DOHH2 (cell line): Measurements from ENCODE around the gene MAP3K20.

Experiments used
- H3F3A ChIP-seq: fragments of 200-600 bp; sonication (generic), shearing (Covaris generic); 2 replicates; pipeline ENCODE4 v1.6.0; 2016; ENCODE audit warnings: antibody characterized with exemption, mild to moderate bottlenecking; ENCODE audit not compliant: control insufficient read depth, insufficient read depth
- H3K27ac ChIP-seq: fragments of 200-600 bp; sonication (generic); 2 replicates; pipeline ENCODE4 v1.5.1; 2014; ENCODE audit warnings: low read depth, mild to moderate bottlenecking, low read length, moderate library complexity
- H3K27me3 ChIP-seq: fragments of 200-600 bp; sonication (generic); 2 replicates; pipeline ENCODE4 v1.6.1; 2014; ENCODE audit warnings: mild to moderate bottlenecking, low read length, mixed read lengths; ENCODE audit not compliant: control insufficient read depth
- H3K36me3 ChIP-seq: fragments of 200-600 bp; sonication (generic); 2 replicates; pipeline ENCODE4 v1.6.1; 2014; ENCODE audit warnings: mild to moderate bottlenecking, low read length, moderate library complexity, mixed read lengths; ENCODE audit not compliant: control insufficient read depth
- H3K4me1 ChIP-seq: fragments of 200-600 bp; sonication (generic); 2 replicates; pipeline ENCODE4 v1.6.1; 2014; ENCODE audit warnings: mild to moderate bottlenecking, low read length, mixed read lengths; ENCODE audit not compliant: control insufficient read depth
- H3K4me2 ChIP-seq: fragments of 200-600 bp; sonication (generic); 2 replicates; pipeline ENCODE4 v1.6.0; 2014; ENCODE audit warnings: mild to moderate bottlenecking, low read length, moderate library complexity
- H3K4me3 ChIP-seq: fragments of 200-600 bp; sonication (generic); 2 replicates; pipeline ENCODE4 v1.5.1; 2014; ENCODE audit warnings: mild to moderate bottlenecking, low read length, mixed read lengths
- H3K79me2 ChIP-seq: fragments of 200-600 bp; sonication (generic); 2 replicates; pipeline ENCODE4 v1.6.1; 2014; ENCODE audit warnings: mild to moderate bottlenecking, low read length, mixed read lengths; ENCODE audit not compliant: control insufficient read depth
- H3K9me2 ChIP-seq: fragments of 200-600 bp; sonication (generic); replicated peaks from 2 replicates; pipeline ENCODE4 v1.6.1; 2014; ENCODE audit warnings: mild to moderate bottlenecking, low read length, mixed read lengths; ENCODE audit not compliant: control insufficient read depth
- H3K9me3 ChIP-seq: fragments of 200-600 bp; sonication (generic); 2 replicates; pipeline ENCODE4 v1.6.1; 2014; ENCODE audit warnings: antibody characterized with exemption, low read length, mixed read lengths; ENCODE audit not compliant: control insufficient read depth, insufficient read depth
- H4K20me1 ChIP-seq: fragments of 200-600 bp; sonication (generic); 2 replicates; pipeline ENCODE4 v1.6.0; 2014; ENCODE audit warnings: low read depth, mild to moderate bottlenecking, antibody characterized with exemption, low read length, moderate library complexity; ENCODE audit not compliant: control insufficient read depth, insufficient read depth
- EZH2phosphoT487 ChIP-seq: fragments of 200-600 bp; sonication (generic); IDR thresholded peaks from 2 replicates; pipeline ENCODE4 v1.6.1; 2017; ENCODE audit warnings: borderline replicate concordance, mild to moderate bottlenecking, antibody characterized with exemption, low read length, moderate library complexity, mixed read lengths
- TF ChIP-seq, protein P1 (sequence below): fragments of 200-600 bp; sonication (generic); IDR thresholded peaks from one replicate; pipeline ENCODE4 v1.5.1; 2014; ENCODE audit warnings: antibody characterized with exemption, mild to moderate bottlenecking, low read depth, low read length; ENCODE audit not compliant: poor library complexity, severe bottlenecking

Gene MAP3K20

DNA sequence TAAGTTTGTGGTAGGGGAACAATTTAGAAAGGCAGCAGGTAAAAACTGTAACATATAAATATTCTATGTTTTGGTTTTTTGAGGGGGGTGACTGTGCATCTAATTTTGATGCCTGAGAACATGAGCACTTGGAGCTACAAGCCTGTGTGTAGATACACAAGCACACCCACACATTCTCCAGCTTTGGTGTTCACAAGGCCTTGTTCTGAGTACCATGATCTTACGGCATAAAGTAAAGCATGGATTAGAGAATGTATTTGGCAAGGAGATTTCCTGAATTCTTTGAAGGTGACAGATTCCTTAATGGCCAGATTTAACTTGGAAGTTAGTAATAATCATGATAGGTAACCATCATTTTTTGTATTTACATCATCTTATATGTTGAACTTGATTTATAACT is 42.7 kb downstream of the MAP3K20 start:
- no peaks in the 10 kb centered on the region for H3K27me3 ChIP-seq
- no peak overlapping the region for H3K4me3 ChIP-seq
- H3K4me2 ChIP-seq, result no peak overlapping the region
- TF ChIP-seq, protein P1, sequence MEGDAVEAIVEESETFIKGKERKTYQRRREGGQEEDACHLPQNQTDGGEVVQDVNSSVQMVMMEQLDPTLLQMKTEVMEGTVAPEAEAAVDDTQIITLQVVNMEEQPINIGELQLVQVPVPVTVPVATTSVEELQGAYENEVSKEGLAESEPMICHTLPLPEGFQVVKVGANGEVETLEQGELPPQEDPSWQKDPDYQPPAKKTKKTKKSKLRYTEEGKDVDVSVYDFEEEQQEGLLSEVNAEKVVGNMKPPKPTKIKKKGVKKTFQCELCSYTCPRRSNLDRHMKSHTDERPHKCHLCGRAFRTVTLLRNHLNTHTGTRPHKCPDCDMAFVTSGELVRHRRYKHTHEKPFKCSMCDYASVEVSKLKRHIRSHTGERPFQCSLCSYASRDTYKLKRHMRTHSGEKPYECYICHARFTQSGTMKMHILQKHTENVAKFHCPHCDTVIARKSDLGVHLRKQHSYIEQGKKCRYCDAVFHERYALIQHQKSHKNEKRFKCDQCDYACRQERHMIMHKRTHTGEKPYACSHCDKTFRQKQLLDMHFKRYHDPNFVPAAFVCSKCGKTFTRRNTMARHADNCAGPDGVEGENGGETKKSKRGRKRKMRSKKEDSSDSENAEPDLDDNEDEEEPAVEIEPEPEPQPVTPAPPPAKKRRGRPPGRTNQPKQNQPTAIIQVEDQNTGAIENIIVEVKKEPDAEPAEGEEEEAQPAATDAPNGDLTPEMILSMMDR, result no peak
- TF ChIP-seq EZH2phosphoT487, result no peak
- H4K20me1 ChIP-seq, result no peaks in the 10 kb centered on the region
- 0 out of 2 replicates have a peak, but pooled peaks cover 3% of the 10 kb centered on the region for H3K9me3 ChIP-seq
- H3K27ac ChIP-seq, result no peak overlapping the region
- peaks cover 29% of the 10 kb centered on the region for H3K4me1 ChIP-seq
- H3K79me2 ChIP-seq, result peaks cover 83% of the 10 kb centered on the region
- H3F3A ChIP-seq, result no peaks in the 10 kb centered on the region
- peaks cover 16% of the 10 kb centered on the region; the same call in 1 of the 2 replicates for H3K36me3 ChIP-seq
- no peaks in the 10 kb centered on the region for H3K9me2 ChIP-seq

- Histone ChIP-seq H3K4me3 (no peak overlapping the region), H3K4me1 (peaks cover 38% of the 10 kb centered on the region), H3F3A (no peaks in the 10 kb centered on the region), H4K20me1 (no peaks in the 10 kb centered on the region), H3K79me2 (peaks cover 76% of the 10 kb centered on the region), H3K9me2 (no peaks in the 10 kb centered on the region), H3K36me3 (peaks cover 16% of the 10 kb centered on the region; the same call in 1 of the 2 replicates), H3K27me3 (no peaks in the 10 kb centered on the region), H3K4me2 (no peak overlapping the region), H3K9me3 (no peaks in the 10 kb centered on the region), H3K27ac (no peak overlapping the region)
- TF ChIP-seq, protein P1, result no peak
- no peak for TF ChIP-seq EZH2phosphoT487
Observed at GRCh38 chr2:173119069-173119807, 43.6 kb downstream of the MAP3K20 start.

GRCh38 chr2:173119944-173120343 is 44.3 kb downstream of the MAP3K20 start:
- no peaks in the 10 kb centered on the region for H3K27me3 ChIP-seq
- no peak for TF ChIP-seq EZH2phosphoT487
- TF ChIP-seq, protein P1, result no peak
- no peak overlapping the region for H3K4me2 ChIP-seq
- H3K9me2 ChIP-seq, result no peaks in the 10 kb centered on the region
- no peak overlapping the region for H3K4me3 ChIP-seq
- H3K4me1 ChIP-seq, result peaks cover 44% of the 10 kb centered on the region
- peaks cover 69% of the 10 kb centered on the region for H3K79me2 ChIP-seq
- H3K9me3 ChIP-seq, result no peaks in the 10 kb centered on the region
- no peaks in the 10 kb centered on the region for H3F3A ChIP-seq
- H3K36me3 ChIP-seq, result peaks cover 22% of the 10 kb centered on the region; the same call in 1 of the 2 replicates
- no peak overlapping the region for H3K27ac ChIP-seq
- H4K20me1 ChIP-seq, result no peaks in the 10 kb centered on the region
